ENCODE measurements around the gene RNF17.

RNF17 gene

GRCh38 chr13:24741791-24742190 is 22.2 kb upstream of the RNF17 start:
- no peak for TF ChIP-seq CTCF (IDR thresholded peaks at IDR 0.05)
- no peaks in the 10 kb centered on the region for H3K9me3 ChIP-seq
- H3K27ac ChIP-seq: no peak overlapping the region
- H3K4me1 ChIP-seq (ENCODE audit: control insufficient read depth in 1 of 2, insufficient read depth in 1 of 2, low read depth in 1 of 2, low read length in 1 of 2): peaks cover 3 to 5% of the 10 kb centered on the region in 2 experiments
- H3K4me3 ChIP-seq (ENCODE audit: low read depth in 1 of 2, low read length in 1 of 2): no peak overlapping the region
- peaks cover 42% of the 10 kb centered on the region for H3K27me3 ChIP-seq
- H3K36me3 ChIP-seq: no peaks in the 10 kb centered on the region

GRCh38 chr13:24742294-24742693 is 21.7 kb upstream of the RNF17 start:
- Histone ChIP-seq H3K36me3 (no peaks in the 10 kb centered on the region), H3K4me3 (ENCODE audit: low read depth in 1 of 2, low read length in 1 of 2) (no peak overlapping the region), H3K27me3 (peaks cover 47% of the 10 kb centered on the region), H3K27ac (no peak overlapping the region), H3K4me1 (ENCODE audit: control insufficient read depth in 1 of 2, insufficient read depth in 1 of 2, low read depth in 1 of 2, low read length in 1 of 2) (peaks cover 8 to 10% of the 10 kb centered on the region in 2 experiments), H3K9me3 (no peaks in the 10 kb centered on the region)
- no peak for TF ChIP-seq CTCF (IDR thresholded peaks at IDR 0.05)

- Histone ChIP-seq H3K27me3 (peaks cover 54% of the 10 kb centered on the region), H3K4me3 (ENCODE audit: low read depth in 1 of 2, low read length in 1 of 2) (no peak overlapping the region), H3K36me3 (no peaks in the 10 kb centered on the region), H3K27ac (no peak overlapping the region), H3K9me3 (no peaks in the 10 kb centered on the region), H3K4me1 (ENCODE audit: control insufficient read depth in 1 of 2, insufficient read depth in 1 of 2, low read depth in 1 of 2, low read length in 1 of 2) (peaks cover 13 to 14% of the 10 kb centered on the region in 2 experiments)
- TF ChIP-seq CTCF (IDR thresholded peaks at IDR 0.05): no peak
Observed at GRCh38 chr13:24742977-24743376, 21.0 kb upstream of the RNF17 start.

GRCh38 chr13:24744247-24744646 is 19.7 kb upstream of the RNF17 start:
- H3K4me1 ChIP-seq (ENCODE audit: control insufficient read depth in 1 of 2, insufficient read depth in 1 of 2, low read depth in 1 of 2, low read length in 1 of 2): peaks cover 13 to 14% of the 10 kb centered on the region in 2 experiments
- H3K27ac ChIP-seq: no peak overlapping the region
- TF ChIP-seq CTCF (IDR thresholded peaks at IDR 0.05): no peak
- H3K4me3 ChIP-seq (ENCODE audit: low read depth in 1 of 2, low read length in 1 of 2): no peak overlapping the region
- H3K36me3 ChIP-seq: no peaks in the 10 kb centered on the region
- no peaks in the 10 kb centered on the region for H3K9me3 ChIP-seq
- H3K27me3 ChIP-seq: peaks cover 66% of the 10 kb centered on the region

GRCh38 chr13:24745516-24745860 is 18.5 kb upstream of the RNF17 start:
- no peak for TF ChIP-seq CTCF (IDR thresholded peaks at IDR 0.05)
- Histone ChIP-seq H3K27me3 (peaks cover 79% of the 10 kb centered on the region), H3K36me3 (no peaks in the 10 kb centered on the region), H3K4me1 (ENCODE audit: control insufficient read depth in 1 of 2, insufficient read depth in 1 of 2, low read depth in 1 of 2, low read length in 1 of 2) (peaks cover 13 to 14% of the 10 kb centered on the region in 2 experiments), H3K4me3 (ENCODE audit: low read depth in 1 of 2, low read length in 1 of 2) (no peak overlapping the region), H3K27ac (no peak overlapping the region), H3K9me3 (no peaks in the 10 kb centered on the region)

Data from neutrophil (primary cell).